ENCODE results near the gene SDC4. TPM values are rescaled to one million over a fixed set of nuclear protein-coding genes. Genes with fewer than 3 reads are reported as not detected.

The SDC4 gene
- total RNA-seq, 1 experiment from 2014 or later, result 100 TPM

DNA sequence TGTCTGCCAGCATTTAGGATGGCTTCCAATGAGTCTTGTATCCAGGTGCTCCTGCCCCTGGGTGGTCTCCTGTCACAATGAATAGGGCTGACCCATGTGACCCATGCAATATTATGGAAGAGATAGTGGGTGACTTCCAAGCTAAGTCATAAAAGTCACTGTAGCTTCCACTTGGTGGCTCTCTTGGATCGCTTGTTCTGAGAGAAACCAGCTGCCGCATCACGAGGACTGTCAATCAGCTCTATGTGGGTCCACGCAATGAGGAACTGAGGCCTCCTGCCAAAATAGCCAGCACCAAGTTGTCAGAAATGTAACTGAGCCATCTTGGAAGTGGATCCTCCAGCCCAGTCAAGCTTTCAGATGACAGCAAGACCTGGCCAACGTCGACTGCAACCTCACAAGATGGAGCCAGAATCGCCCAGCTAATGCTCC is 25.3 kb downstream of the SDC4 start:
- H3K36me3 ChIP-seq (ENCODE audit: control insufficient read depth in 1 of 2, insufficient read depth in 2 of 2, low read length in 2 of 2), result peaks cover 2 to 11% of the 10 kb centered on the region in 2 experiments; a peak in 2 of 4 replicates
- no peaks in the 10 kb centered on the region for H4K20me1 ChIP-seq (ENCODE audit: insufficient read depth)
- no peak overlapping the region for H2AFZ ChIP-seq (ENCODE audit: low read depth, low read length, poor library complexity, severe bottlenecking)
- TF ChIP-seq POLR2AphosphoS5 (IDR thresholded peaks at IDR 0.05; ENCODE audit: low read depth, low read length), result no peak
- TF ChIP-seq EZH2phosphoT487 (IDR thresholded peaks at IDR 0.05; ENCODE audit: borderline replicate concordance), result no peak
- TF ChIP-seq ZFX (IDR thresholded peaks at IDR 0.05), result no peak
- TF ChIP-seq JUND (IDR thresholded peaks at IDR 0.05), result no peak
- TF ChIP-seq, protein P1, sequence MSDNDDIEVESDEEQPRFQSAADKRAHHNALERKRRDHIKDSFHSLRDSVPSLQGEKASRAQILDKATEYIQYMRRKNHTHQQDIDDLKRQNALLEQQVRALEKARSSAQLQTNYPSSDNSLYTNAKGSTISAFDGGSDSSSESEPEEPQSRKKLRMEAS (IDR thresholded peaks at IDR 0.05), result no peak
- TF ChIP-seq EGR1 (IDR thresholded peaks at IDR 0.05; ENCODE audit: low read depth), result no peak
- TF ChIP-seq, protein P2, sequence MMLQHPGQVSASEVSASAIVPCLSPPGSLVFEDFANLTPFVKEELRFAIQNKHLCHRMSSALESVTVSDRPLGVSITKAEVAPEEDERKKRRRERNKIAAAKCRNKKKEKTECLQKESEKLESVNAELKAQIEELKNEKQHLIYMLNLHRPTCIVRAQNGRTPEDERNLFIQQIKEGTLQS (IDR thresholded peaks at IDR 0.05), result no peak
- TF ChIP-seq, protein P3, sequence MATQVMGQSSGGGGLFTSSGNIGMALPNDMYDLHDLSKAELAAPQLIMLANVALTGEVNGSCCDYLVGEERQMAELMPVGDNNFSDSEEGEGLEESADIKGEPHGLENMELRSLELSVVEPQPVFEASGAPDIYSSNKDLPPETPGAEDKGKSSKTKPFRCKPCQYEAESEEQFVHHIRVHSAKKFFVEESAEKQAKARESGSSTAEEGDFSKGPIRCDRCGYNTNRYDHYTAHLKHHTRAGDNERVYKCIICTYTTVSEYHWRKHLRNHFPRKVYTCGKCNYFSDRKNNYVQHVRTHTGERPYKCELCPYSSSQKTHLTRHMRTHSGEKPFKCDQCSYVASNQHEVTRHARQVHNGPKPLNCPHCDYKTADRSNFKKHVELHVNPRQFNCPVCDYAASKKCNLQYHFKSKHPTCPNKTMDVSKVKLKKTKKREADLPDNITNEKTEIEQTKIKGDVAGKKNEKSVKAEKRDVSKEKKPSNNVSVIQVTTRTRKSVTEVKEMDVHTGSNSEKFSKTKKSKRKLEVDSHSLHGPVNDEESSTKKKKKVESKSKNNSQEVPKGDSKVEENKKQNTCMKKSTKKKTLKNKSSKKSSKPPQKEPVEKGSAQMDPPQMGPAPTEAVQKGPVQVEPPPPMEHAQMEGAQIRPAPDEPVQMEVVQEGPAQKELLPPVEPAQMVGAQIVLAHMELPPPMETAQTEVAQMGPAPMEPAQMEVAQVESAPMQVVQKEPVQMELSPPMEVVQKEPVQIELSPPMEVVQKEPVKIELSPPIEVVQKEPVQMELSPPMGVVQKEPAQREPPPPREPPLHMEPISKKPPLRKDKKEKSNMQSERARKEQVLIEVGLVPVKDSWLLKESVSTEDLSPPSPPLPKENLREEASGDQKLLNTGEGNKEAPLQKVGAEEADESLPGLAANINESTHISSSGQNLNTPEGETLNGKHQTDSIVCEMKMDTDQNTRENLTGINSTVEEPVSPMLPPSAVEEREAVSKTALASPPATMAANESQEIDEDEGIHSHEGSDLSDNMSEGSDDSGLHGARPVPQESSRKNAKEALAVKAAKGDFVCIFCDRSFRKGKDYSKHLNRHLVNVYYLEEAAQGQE (IDR thresholded peaks at IDR 0.05; ENCODE audit: low read depth), result no peak
- TF ChIP-seq RAD21 (IDR thresholded peaks at IDR 0.05; ENCODE audit: low read depth), result peak; percentile 91
- TF ChIP-seq, protein P4, sequence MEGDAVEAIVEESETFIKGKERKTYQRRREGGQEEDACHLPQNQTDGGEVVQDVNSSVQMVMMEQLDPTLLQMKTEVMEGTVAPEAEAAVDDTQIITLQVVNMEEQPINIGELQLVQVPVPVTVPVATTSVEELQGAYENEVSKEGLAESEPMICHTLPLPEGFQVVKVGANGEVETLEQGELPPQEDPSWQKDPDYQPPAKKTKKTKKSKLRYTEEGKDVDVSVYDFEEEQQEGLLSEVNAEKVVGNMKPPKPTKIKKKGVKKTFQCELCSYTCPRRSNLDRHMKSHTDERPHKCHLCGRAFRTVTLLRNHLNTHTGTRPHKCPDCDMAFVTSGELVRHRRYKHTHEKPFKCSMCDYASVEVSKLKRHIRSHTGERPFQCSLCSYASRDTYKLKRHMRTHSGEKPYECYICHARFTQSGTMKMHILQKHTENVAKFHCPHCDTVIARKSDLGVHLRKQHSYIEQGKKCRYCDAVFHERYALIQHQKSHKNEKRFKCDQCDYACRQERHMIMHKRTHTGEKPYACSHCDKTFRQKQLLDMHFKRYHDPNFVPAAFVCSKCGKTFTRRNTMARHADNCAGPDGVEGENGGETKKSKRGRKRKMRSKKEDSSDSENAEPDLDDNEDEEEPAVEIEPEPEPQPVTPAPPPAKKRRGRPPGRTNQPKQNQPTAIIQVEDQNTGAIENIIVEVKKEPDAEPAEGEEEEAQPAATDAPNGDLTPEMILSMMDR (IDR thresholded peaks at IDR 0.05 in 2 of 3, conservative IDR thresholded peaks at IDR 0.05 in 1 of 3; ENCODE audit: borderline replicate concordance in 1 of 3, insufficient read depth in 1 of 3, low read depth in 2 of 3, low read length in 2 of 3), result peak; percentile 13 to 79 (median 28); a peak in 3 of 6 replicates
- TF ChIP-seq POLR2A (IDR thresholded peaks at IDR 0.05; ENCODE audit: borderline replicate concordance, extremely low read depth, insufficient read depth, insufficient read length), result no peak
- TF ChIP-seq ZNF274 (IDR thresholded peaks at IDR 0.05; ENCODE audit: low read depth, low read length), result no peak
- no peaks in the 10 kb centered on the region for H3K9me3 ChIP-seq (ENCODE audit: control insufficient read depth in 1 of 2, insufficient read depth in 1 of 2, low read depth in 1 of 2, low read length in 2 of 2)
- H3K27me3 ChIP-seq (ENCODE audit: insufficient read depth, low read length), result no peaks in the 10 kb centered on the region
- no peak overlapping the region for H3K27ac ChIP-seq (ENCODE audit: low read depth, low read length)
- no peak overlapping the region for H3K9ac ChIP-seq (ENCODE audit: low read length)
- DNase-seq (ENCODE audit: low read depth, low spot score) (peak; percentile 31), ATAC-seq (peak; percentile 68)
- no TSS peak for BruUV-seq (replicated peaks)
- no peaks in the 10 kb centered on the region for H3K4me1 ChIP-seq (ENCODE audit: control insufficient read depth in 1 of 2, insufficient read depth in 2 of 2, low read length in 2 of 2)
- no peak overlapping the region for H3K4me2 ChIP-seq (ENCODE audit: low read length)
- H3K9me2 ChIP-seq (ENCODE audit: insufficient read depth), result no peaks in the 10 kb centered on the region
- RAD21 ChIA-PET (ENCODE audit: low non-redundant PET in 1 of 2, low total read pairs in 2 of 2, uncharacterized antibody in 2 of 2, unreplicated experiment in 2 of 2), result interaction anchor here (0.6 to 1.4 kb wide), 8 partner anchors 12 to 448 kb away, joined by 3 to 14 read pairs (median 4); partner anchors contain the start of gene SYS1 (in 1 of the 2)
- intact Hi-C loops (cut with micrococcal nuclease), result loop anchor here (1.0 kb wide), 1 partner anchor 448 kb away; no protein-coding TSS in a partner anchor
- no peak overlapping the region for H3K4me3 ChIP-seq (replicated peaks in 1 of 2; ENCODE audit: low read depth in 1 of 2, low read length in 2 of 2)
- POLR2A ChIA-PET, result interaction anchor here (0.9 to 1.7 kb wide), 7 partner anchors 14 to 114 kb away, joined by 4 to 10 read pairs (median 5); partner anchors contain the start of genes SDC4 and SYS1
- 0 out of 2 replicates have a peak, but pooled peaks cover 2% of the 10 kb centered on the region for H3K79me2 ChIP-seq (ENCODE audit: insufficient read depth, low read length)
- CTCF ChIA-PET, result interaction anchor here (0.9 to 6.9 kb wide), 13 partner anchors 11 to 448 kb away, joined by 3 to 100 read pairs (median 4); partner anchors contain the start of gene SYS1

Data from HCT116 (cell line).